Measurements from ENCODE around the gene U2AF2.

U2AF2 gene

DNA sequence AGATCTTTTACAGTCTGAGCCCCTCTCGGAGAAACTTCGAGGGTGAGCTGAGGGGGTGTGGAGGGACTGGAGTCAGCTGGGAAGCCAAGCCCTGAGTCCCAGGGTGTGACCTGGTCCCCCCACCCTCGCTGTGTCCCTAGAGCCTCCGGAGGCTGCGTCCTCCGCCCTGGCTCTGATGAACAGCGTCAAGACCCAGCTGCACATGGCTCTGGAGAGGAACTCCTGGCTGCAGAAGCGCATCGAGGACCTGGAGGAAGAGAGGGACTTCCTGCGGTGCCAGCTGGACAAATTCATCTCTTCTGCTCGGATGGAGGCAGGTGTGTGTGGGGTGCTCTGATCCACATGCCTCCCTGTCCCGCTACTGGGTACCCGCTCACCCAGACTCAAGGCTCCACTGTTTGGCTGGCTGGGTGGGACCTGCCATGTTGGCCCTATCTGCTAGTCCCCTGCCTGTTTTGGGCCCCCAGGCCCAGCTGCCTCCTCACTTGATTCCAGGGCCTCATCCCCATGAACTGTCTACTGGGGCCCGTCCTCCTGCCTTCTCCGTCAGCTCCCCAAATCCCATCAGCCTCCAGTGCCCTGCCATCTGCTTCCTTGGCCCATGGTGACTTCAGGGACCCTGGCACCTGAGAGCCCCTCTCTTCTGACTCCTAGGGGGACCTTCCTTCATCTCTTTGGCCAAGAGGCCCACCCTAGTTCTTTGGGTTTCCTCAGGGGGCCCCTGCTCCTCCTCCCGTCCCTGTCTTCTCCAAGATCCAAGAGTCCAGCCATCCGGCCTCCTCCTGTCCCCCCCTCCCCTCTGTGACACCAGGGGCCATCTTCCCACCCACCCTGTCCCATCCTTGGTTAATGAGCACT, 5.3 kb upstream of the U2AF2 start:
- ATAC-seq (replicated peaks; ENCODE audit: extremely low read depth, poor library complexity, severe bottlenecking): no peak
- H3K9me3 Mint-ChIP-seq: no peaks in the 10 kb centered on the region
- peaks cover 24% of the 10 kb centered on the region for H3K36me3 Mint-ChIP-seq (ENCODE audit: insufficient read depth)
- peak overlapping the region; percentile 69 for H3K4me3 Mint-ChIP-seq
- peak overlapping the region; percentile 32 for H3K27ac Mint-ChIP-seq (ENCODE audit: low read depth)
- H3K27me3 Mint-ChIP-seq: peaks cover 15% of the 10 kb centered on the region
- DNase-seq (ENCODE audit: low spot score in 2 of 2): no peak
- peaks cover 30% of the 10 kb centered on the region for H3K4me1 Mint-ChIP-seq

- peaks cover 32% of the 10 kb centered on the region for H3K4me1 Mint-ChIP-seq
- H3K27me3 Mint-ChIP-seq: peaks cover 15% of the 10 kb centered on the region
- no peak for ATAC-seq (replicated peaks; ENCODE audit: extremely low read depth, poor library complexity, severe bottlenecking)
- H3K36me3 Mint-ChIP-seq (ENCODE audit: insufficient read depth): peaks cover 26% of the 10 kb centered on the region
- DNase-seq (ENCODE audit: low spot score in 2 of 2): no peak
- peak overlapping the region; percentile 57 for H3K4me3 Mint-ChIP-seq
- H3K27ac Mint-ChIP-seq (ENCODE audit: low read depth): no peak overlapping the region
- H3K9me3 Mint-ChIP-seq: no peaks in the 10 kb centered on the region
These were observed 4.7 kb upstream of the U2AF2 start for GRCh38 chr19:55650126-55650557.

GRCh38 chr19:55650602-55651230, 4.1 kb upstream of the U2AF2 start:
- Mint-ChIP-seq H3K9me3 (no peaks in the 10 kb centered on the region), H3K4me3 (no peak overlapping the region), H3K27ac (ENCODE audit: low read depth) (no peak overlapping the region), H3K27me3 (peaks cover 15% of the 10 kb centered on the region), H3K4me1 (peaks cover 36% of the 10 kb centered on the region), H3K36me3 (ENCODE audit: insufficient read depth) (peaks cover 25% of the 10 kb centered on the region)
- DNase-seq (ENCODE audit: low spot score in 2 of 2) (no peak), ATAC-seq (replicated peaks; ENCODE audit: extremely low read depth, poor library complexity, severe bottlenecking) (no peak)

DNA sequence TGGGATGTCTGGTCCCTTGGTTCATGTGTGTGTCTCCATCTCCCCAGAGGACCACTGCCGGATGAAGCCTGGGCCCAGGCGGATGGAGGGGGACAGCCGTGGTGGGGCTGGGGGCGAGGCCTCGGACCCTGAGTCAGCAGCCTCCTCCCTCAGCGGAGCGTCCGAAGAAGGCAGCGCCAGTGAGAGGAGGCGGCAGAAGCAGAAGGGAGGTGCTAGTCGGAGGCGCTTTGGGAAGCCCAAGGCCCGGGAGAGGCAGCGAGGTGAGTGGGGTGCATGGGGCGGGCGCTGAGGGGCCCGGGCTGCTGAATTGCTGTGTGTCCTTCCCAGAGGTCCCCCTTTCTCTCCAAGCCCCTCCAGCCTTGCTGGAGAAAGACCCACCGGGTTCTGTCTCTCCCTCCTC, 3.6 kb upstream of the U2AF2 start:
- DNase-seq (ENCODE audit: low spot score in 2 of 2) (no peak), ATAC-seq (replicated peaks; ENCODE audit: extremely low read depth, poor library complexity, severe bottlenecking) (no peak)
- Mint-ChIP-seq H3K4me3 (no peak overlapping the region), H3K9me3 (no peaks in the 10 kb centered on the region), H3K4me1 (peaks cover 41% of the 10 kb centered on the region), H3K27me3 (peaks cover 15% of the 10 kb centered on the region), H3K27ac (ENCODE audit: low read depth) (no peak overlapping the region), H3K36me3 (ENCODE audit: insufficient read depth) (peaks cover 25% of the 10 kb centered on the region)

GRCh38 chr19:55652311-55653128, 2.3 kb upstream of the U2AF2 start:
- ATAC-seq (replicated peaks; ENCODE audit: extremely low read depth, poor library complexity, severe bottlenecking) (no peak), DNase-seq (ENCODE audit: low spot score in 2 of 2) (no peak)
- peaks cover 44% of the 10 kb centered on the region for H3K4me1 Mint-ChIP-seq
- peaks cover 15% of the 10 kb centered on the region for H3K27me3 Mint-ChIP-seq
- no peaks in the 10 kb centered on the region for H3K9me3 Mint-ChIP-seq
- peaks cover 25% of the 10 kb centered on the region for H3K36me3 Mint-ChIP-seq (ENCODE audit: insufficient read depth)
- peak overlapping the region; percentile 95 for H3K4me3 Mint-ChIP-seq
- no peak overlapping the region for H3K27ac Mint-ChIP-seq (ENCODE audit: low read depth)

GRCh38 chr19:55653651-55654322, 1.0 kb upstream of the U2AF2 start:
- H3K27ac Mint-ChIP-seq (ENCODE audit: low read depth): peak overlapping the region; percentile 100
- H3K36me3 Mint-ChIP-seq (ENCODE audit: insufficient read depth): peaks cover 24% of the 10 kb centered on the region
- H3K9me3 Mint-ChIP-seq: no peaks in the 10 kb centered on the region
- peaks cover 44% of the 10 kb centered on the region for H3K4me1 Mint-ChIP-seq
- ATAC-seq (replicated peaks; ENCODE audit: extremely low read depth, poor library complexity, severe bottlenecking) (peak; percentile 63), DNase-seq (ENCODE audit: low spot score in 2 of 2) (peak; percentile 98 to 99)
- peak overlapping the region; percentile 95 for H3K4me3 Mint-ChIP-seq
- H3K27me3 Mint-ChIP-seq: peaks cover 14% of the 10 kb centered on the region

- Mint-ChIP-seq H3K4me3 (peak overlapping the region; percentile 95), H3K9me3 (no peaks in the 10 kb centered on the region), H3K36me3 (ENCODE audit: insufficient read depth) (peaks cover 28% of the 10 kb centered on the region), H3K4me1 (peaks cover 45% of the 10 kb centered on the region), H3K27ac (ENCODE audit: low read depth) (peak overlapping the region; percentile 100), H3K27me3 (peaks cover 7% of the 10 kb centered on the region)
- ATAC-seq (replicated peaks; ENCODE audit: extremely low read depth, poor library complexity, severe bottlenecking) (peak; percentile 76), DNase-seq (ENCODE audit: low spot score in 2 of 2) (peak; percentile 98 to 99)
These were observed 440 bp upstream of the U2AF2 start for GRCh38 chr19:55654323-55654867.

- H3K9me3 Mint-ChIP-seq: no peaks in the 10 kb centered on the region
- H3K4me1 Mint-ChIP-seq: peaks cover 45% of the 10 kb centered on the region
- no peaks in the 10 kb centered on the region for H3K27me3 Mint-ChIP-seq
- no peak for DNase-seq (ENCODE audit: low spot score in 2 of 2)
- H3K36me3 Mint-ChIP-seq (ENCODE audit: insufficient read depth): peaks cover 35% of the 10 kb centered on the region
- H3K27ac Mint-ChIP-seq (ENCODE audit: low read depth): peak overlapping the region; percentile 100
- peak overlapping the region; percentile 95 for H3K4me3 Mint-ChIP-seq
- ATAC-seq (replicated peaks; ENCODE audit: extremely low read depth, poor library complexity, severe bottlenecking): no peak
These were observed 809 bp downstream of the U2AF2 start for GRCh38 chr19:55655648-55656040.

- H3K4me3 Mint-ChIP-seq: peak overlapping the region; percentile 95
- no peak for ATAC-seq (replicated peaks; ENCODE audit: extremely low read depth, poor library complexity, severe bottlenecking)
These were observed 1.7 kb downstream of the U2AF2 start for GRCh38 chr19:55656552-55656951.

GRCh38 chr19:55656988-55657747, 2.3 kb downstream of the U2AF2 start:
- no peaks in the 10 kb centered on the region for H3K27me3 Mint-ChIP-seq
- no peaks in the 10 kb centered on the region for H3K9me3 Mint-ChIP-seq
- no peak for DNase-seq (ENCODE audit: low spot score in 2 of 2)
- H3K4me3 Mint-ChIP-seq: peak overlapping the region; percentile 95
- ATAC-seq (replicated peaks; ENCODE audit: extremely low read depth, poor library complexity, severe bottlenecking): no peak
- peaks cover 46% of the 10 kb centered on the region for H3K36me3 Mint-ChIP-seq (ENCODE audit: insufficient read depth)
- peaks cover 51% of the 10 kb centered on the region for H3K4me1 Mint-ChIP-seq
- peak overlapping the region; percentile 100 for H3K27ac Mint-ChIP-seq (ENCODE audit: low read depth)

More at GRCh38 chr19:55656552-55656951, 1.7 kb downstream of the U2AF2 start:
- H3K9me3 Mint-ChIP-seq: no peaks in the 10 kb centered on the region
- no peaks in the 10 kb centered on the region for H3K27me3 Mint-ChIP-seq
- H3K27ac Mint-ChIP-seq (ENCODE audit: low read depth): peak overlapping the region; percentile 100
- DNase-seq (ENCODE audit: low spot score in 2 of 2): no peak
- peaks cover 41% of the 10 kb centered on the region for H3K36me3 Mint-ChIP-seq (ENCODE audit: insufficient read depth)
- H3K4me1 Mint-ChIP-seq: peaks cover 45% of the 10 kb centered on the region

GRCh38 chr19:55658846-55659459, 4.1 kb downstream of the U2AF2 start:
- H3K36me3 Mint-ChIP-seq (ENCODE audit: insufficient read depth): peaks cover 55% of the 10 kb centered on the region
- no peak for DNase-seq (ENCODE audit: low spot score in 2 of 2)
- no peak for ATAC-seq (replicated peaks; ENCODE audit: extremely low read depth, poor library complexity, severe bottlenecking)
- peak overlapping the region; percentile 95 for H3K4me3 Mint-ChIP-seq
- no peaks in the 10 kb centered on the region for H3K27me3 Mint-ChIP-seq
- peaks cover 68% of the 10 kb centered on the region for H3K4me1 Mint-ChIP-seq
- H3K27ac Mint-ChIP-seq (ENCODE audit: low read depth): peak overlapping the region; percentile 91
- no peaks in the 10 kb centered on the region for H3K9me3 Mint-ChIP-seq

Data from central memory CD8-positive, alpha-beta T cell (primary cell).